H1 (cell line): ENCODE results near the gene RSF1. TPM values are rescaled to one million over a fixed set of nuclear protein-coding genes. Genes with fewer than 3 reads are reported as not detected.

ENCODE experiments used
- ASH2L ChIP-seq: fragments of 200-600, 300-600 bp; sonication (generic); IDR thresholded peaks from one replicate; pipeline ENCODE4 v1.7.1; 2017; ENCODE audit warnings: low read length
- BACH1 ChIP-seq: IDR thresholded peaks from 2 replicates; pipeline ENCODE4 v1.6.1; 2012; ENCODE audit warnings: low read length, improper control_type of control experiment
- CBX5 ChIP-seq: fragments of 300-800, 300-1000 bp; sonication (generic); IDR thresholded peaks from 2 replicates; pipeline ENCODE4 v1.7.1; 2016; ENCODE audit warnings: antibody characterized with exemption, low read length, low read depth
- CBX8 ChIP-seq: fragments of 300-800, 300-1000 bp; sonication (generic); IDR thresholded peaks from 2 replicates; pipeline ENCODE4 v1.7.1; 2016; ENCODE audit warnings: low read depth, low read length, borderline replicate concordance
- CEBPB ChIP-seq: IDR thresholded peaks from 2 replicates; pipeline ENCODE4 v1.6.1; 2012; ENCODE audit warnings: low read depth, low read length
- MAX ChIP-seq: IDR thresholded peaks from 2 replicates; pipeline ENCODE4 v1.6.1; 2012; ENCODE audit warnings: inconsistent platforms
- NANOG ChIP-seq: IDR thresholded peaks from 2 replicates; pipeline ENCODE4 v1.6.1; 2011; ENCODE audit warnings: low read length, low read depth, mild to moderate bottlenecking, inconsistent platforms; ENCODE audit not compliant: insufficient read depth, poor library complexity, severe bottlenecking
- SIRT6 ChIP-seq: IDR thresholded peaks from one replicate; pipeline ENCODE4 v1.7.1; 2012; ENCODE audit warnings: low read length, inconsistent platforms
- polyA plus RNA-seq, 7 experiments: library from polyadenylated mRNA; depleted of rRNA in 3 of 7; stranded (reverse) in 5 of 7; unstranded in 2 of 7; fragments of >200 nt in 5 of 7; fragments of 200-250 nt in 2 of 7; gene quantifications; 1 replicate in 5 of 7; 2 replicates in 1 of 7; 4 replicates in 1 of 7; pipeline versions ENCODE4 v1.2.1 to v1.2.3, GENCODE V29; 2011 to 2013; ENCODE audit warnings: missing spikeins in 2 of 7, mixed read lengths in 2 of 7
- total RNA-seq: library from RNA; stranded (reverse); fragmentation: NEBNext Ultra II Directional; extraction: Animal tissue kit (Norgen Biotek cat#: 25700); gene quantifications from 2 replicates; pipeline ENCODE4 v1.2.1, GENCODE V29; 2021

RSF1 gene
- total and polyA plus RNA-seq, 2 of the 8 experiments (the other 6 are each of a cell fraction or from before 2014, with no cell fraction given) = 17.8 to 87.9 TPM

DNA sequence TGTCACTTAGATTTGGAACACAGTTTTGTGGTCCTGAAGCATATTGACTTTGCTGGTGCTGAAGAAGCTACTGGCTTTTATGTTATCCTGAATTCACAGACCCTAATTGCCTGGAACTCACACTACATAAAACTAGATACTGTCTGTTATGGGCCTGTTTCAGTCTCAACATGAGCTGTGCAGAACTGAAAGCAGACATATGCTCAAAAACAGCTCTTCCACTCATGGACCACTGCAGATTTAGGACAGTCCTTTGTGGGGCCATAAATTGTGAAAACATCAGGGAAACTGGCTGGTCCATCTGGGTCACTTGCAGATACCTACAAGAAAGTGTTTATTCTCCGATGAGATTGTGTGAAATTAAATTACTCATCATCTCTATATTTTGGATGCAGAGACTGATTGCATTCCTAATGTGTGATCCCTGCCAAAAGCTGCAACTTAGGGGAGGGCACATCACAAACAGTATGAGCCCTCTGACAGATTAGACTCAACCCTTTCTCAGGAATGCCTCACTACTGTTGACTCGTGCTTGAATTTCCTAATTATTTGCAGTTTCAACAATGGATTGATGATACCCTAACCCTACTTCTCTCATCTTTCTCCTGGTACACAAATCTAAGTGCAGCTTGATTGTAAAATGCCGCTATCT is 172.7 kb downstream of the RSF1 start (continued):
- TF ChIP-seq CBX5 (no peak), ASH2L (no peak), BACH1 (no peak), CBX8 (no peak), NANOG (no peak), SIRT6 (no peak), MAX (no peak), CEBPB (no peak)
